ENCODE data around the gene NEK6.

- TF ChIP-seq CTCF (IDR thresholded peaks at IDR 0.05) (no peak), POLR2A (IDR thresholded peaks at IDR 0.05) (no peak)
Measured at GRCh38 chr9:124218987-124219461, 38.7 kb upstream of the NEK6 start.

All from body of pancreas (tissue), 4 donors.